Gastroesophageal sphincter (tissue), 3 donors: ENCODE data around the gene ISOC2.

ENCODE experiments used
- CTCF ChIP-seq, 4 experiments: fragments of 200-600 bp in 2 of 4; fragments of 450-650 bp in 2 of 4; sonication (generic) in 1 of 4; IDR thresholded peaks; one replicate each; pipeline ENCODE4 v1.5.1; 2017 to 2019; ENCODE audit warnings: antibody characterized with exemption in 4 of 4, mild to moderate bottlenecking in 2 of 4, moderate library complexity in 2 of 4
- POLR2AphosphoS5 ChIP-seq: sonication (generic); formaldehyde crosslinking; IDR thresholded peaks from one replicate; pipeline ENCODE4 v1.6.1; 2017; ENCODE audit warnings: antibody characterized with exemption

- TF ChIP-seq CTCF (IDR thresholded peaks at IDR 0.05) = no peak
- TF ChIP-seq POLR2AphosphoS5 = no peak
These were observed 30.3 kb downstream of the ISOC2 start for GRCh38 chr19:55431183-55431582.
